Measurements from ENCODE around the gene DLEC1.

DLEC1 gene

GRCh38 chr3:38004415-38005075 is 34.5 kb upstream of the DLEC1 start:
- no peak overlapping the region for H3K4me3 ChIP-seq (ENCODE audit: low read length)
- no peak for TF ChIP-seq ZNF274 (IDR thresholded peaks at IDR 0.05; ENCODE audit: low read depth, low read length)

GRCh38 chr3:38005076-38006020 is 33.7 kb upstream of the DLEC1 start:
- TF ChIP-seq ZNF274 (IDR thresholded peaks at IDR 0.05; ENCODE audit: low read depth, low read length) = no peak
- no peak overlapping the region for H3K4me3 ChIP-seq (ENCODE audit: low read length)

- no peak overlapping the region for H3K4me3 ChIP-seq (ENCODE audit: low read length)
- TF ChIP-seq ZNF274 (IDR thresholded peaks at IDR 0.05; ENCODE audit: low read depth, low read length) = no peak
Measured at GRCh38 chr3:38006031-38006430, 33.0 kb upstream of the DLEC1 start.

GRCh38 chr3:38006445-38006995 is 32.5 kb upstream of the DLEC1 start:
- H3K4me3 ChIP-seq (ENCODE audit: low read length) = no peak overlapping the region
- no peak for TF ChIP-seq ZNF274 (IDR thresholded peaks at IDR 0.05; ENCODE audit: low read depth, low read length)

DNA sequence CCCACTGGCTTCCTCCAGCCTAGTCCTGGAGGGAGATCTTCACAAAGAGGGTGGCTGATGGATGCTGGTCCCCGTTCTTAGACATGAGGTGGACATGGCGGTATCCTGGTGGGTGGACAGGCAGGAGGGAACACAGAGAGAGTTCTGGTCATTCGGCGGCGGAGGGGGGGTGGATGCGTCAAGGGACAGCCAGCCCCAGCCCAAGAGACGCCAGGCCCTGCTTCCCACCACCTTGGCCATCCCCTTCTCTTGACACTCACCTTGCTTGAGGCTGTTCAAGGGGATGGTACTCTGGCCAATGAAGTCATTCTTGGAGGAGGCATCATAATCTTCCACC is 31.3 kb upstream of the DLEC1 start:
- no peak for TF ChIP-seq ZNF274 (IDR thresholded peaks at IDR 0.05; ENCODE audit: low read depth, low read length)
- no peak overlapping the region for H3K4me3 ChIP-seq (ENCODE audit: low read length)

DNA sequence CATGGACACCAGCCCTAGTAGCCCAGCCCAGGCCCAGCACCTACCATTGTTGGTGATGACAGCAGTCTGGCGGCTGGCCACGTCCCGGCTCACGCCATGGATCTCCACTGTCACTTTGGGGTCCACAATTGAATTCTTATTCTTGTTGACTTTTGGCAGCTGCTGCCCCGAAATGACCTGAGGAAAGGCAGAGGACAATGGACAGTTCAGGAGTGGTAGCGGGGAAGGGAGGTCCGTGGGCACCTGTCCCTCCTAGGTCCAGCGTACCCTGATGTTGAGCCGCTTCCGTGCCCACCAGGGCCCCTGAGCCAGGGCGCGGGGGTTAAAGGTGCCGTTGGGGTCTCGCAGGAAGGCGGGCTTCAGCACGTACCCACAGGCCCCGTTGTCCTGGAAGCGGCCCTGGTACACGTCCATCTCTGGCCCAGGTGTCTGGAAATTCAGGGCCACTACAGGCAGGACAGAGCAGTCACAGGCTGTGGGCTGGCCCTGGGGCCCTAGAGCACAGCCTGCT is 30.8 kb upstream of the DLEC1 start:
- H3K4me3 ChIP-seq (ENCODE audit: low read length) = no peak overlapping the region
- no peak for TF ChIP-seq ZNF274 (IDR thresholded peaks at IDR 0.05; ENCODE audit: low read depth, low read length)

GRCh38 chr3:38008971-38009580 is 29.9 kb upstream of the DLEC1 start:
- no peak overlapping the region for H3K4me3 ChIP-seq (ENCODE audit: low read length)
- no peak for TF ChIP-seq ZNF274 (IDR thresholded peaks at IDR 0.05; ENCODE audit: low read depth, low read length)

DNA sequence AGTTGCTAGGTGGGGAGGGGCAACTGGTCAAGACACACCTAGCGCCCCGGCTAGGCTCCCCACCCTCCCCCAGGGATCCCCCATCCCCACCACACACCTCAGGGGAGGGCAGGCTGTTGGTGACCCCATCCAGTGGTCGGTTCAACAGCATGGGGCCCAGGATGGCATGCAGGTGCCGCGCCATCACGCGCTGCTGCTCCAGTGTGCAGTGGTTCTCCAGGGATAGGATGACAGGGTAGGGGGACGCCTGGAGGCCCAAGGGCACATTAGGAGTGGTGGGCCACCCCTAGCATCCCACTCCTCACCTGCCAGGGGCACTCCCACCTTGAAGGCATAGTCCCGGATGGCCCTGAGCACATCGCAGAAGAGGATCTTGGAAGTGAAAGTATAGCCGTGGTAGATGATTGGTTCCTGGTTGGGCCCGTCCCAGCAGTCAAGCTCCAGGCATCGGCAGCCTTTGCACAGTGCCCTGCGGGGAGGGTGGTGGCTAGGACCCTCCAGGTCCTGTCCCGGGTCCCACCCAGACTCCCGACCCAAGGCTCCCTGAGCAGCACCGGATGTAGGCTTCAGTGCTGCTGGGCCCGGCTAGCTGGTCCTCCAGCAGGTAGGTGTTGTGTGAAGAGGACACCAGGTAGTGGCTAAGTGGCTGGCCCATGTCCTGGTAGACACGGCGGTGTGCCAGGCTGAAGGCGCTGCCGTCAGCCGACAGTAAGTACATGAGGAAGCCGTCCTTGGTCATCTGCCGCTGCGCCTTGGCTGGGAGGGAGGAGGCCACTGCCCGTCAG is 29.0 kb upstream of the DLEC1 start:
- no peak for TF ChIP-seq ZNF274 (IDR thresholded peaks at IDR 0.05; ENCODE audit: low read depth, low read length)

DNA sequence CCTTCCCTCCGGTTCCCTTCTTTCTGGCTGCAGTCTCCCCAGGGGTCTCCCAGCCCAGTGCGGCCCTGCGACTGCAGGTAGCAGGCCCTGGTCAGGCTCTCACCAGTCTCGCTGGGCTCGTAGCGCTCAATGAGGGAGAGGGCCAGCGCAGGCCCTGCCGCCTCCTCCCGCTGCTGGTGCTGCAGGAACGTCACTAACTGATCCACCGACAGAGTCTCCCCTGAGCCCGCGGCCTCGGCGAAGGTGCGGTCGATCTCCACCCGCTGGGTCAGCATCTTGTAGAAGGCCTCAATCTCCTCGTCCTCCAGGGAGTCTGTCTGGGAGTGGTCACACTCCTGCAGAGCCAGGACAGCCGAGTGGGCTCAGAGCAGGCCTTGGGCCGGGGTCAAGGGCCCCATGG is 27.9 kb upstream of the DLEC1 start:
- TF ChIP-seq ZNF274 (IDR thresholded peaks at IDR 0.05; ENCODE audit: low read depth, low read length) = no peak
- H3K4me3 ChIP-seq (ENCODE audit: low read length) = no peak overlapping the region

More for the DNA sequence above, 29.0 kb upstream of the DLEC1 start:
- H3K4me3 ChIP-seq (ENCODE audit: low read length) = no peak overlapping the region

- no peak overlapping the region for H3K4me3 ChIP-seq (ENCODE audit: low read length)
- no peak for TF ChIP-seq ZNF274 (IDR thresholded peaks at IDR 0.05; ENCODE audit: low read depth, low read length)
Measured at GRCh38 chr3:38015485-38015884, 23.5 kb upstream of the DLEC1 start.

DNA sequence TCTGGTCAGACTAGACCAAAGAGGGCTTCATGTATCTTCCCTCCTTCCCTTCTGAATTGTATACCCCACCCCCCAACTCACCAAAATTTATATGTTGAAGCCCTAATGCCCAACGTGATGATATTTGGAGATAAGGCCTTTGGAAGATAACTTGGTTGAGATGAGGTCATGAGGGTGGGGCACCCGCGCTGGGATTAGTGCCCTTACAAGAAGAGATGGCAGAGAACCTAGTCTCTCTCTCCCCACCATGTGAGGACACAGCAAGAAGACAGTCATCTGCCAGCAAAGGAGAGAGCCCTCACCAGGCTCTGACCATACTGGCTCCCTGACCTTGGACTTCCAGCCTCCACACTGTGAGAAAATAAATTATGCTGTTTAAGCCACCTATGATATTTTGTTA is 23.0 kb upstream of the DLEC1 start:
- no peak for TF ChIP-seq ZNF274 (IDR thresholded peaks at IDR 0.05; ENCODE audit: low read depth, low read length)
- no peak overlapping the region for H3K4me3 ChIP-seq (ENCODE audit: low read length)

GRCh38 chr3:38016410-38016809 is 22.6 kb upstream of the DLEC1 start:
- no peak overlapping the region for H3K4me3 ChIP-seq (ENCODE audit: low read length)
- no peak for TF ChIP-seq ZNF274 (IDR thresholded peaks at IDR 0.05; ENCODE audit: low read depth, low read length)

- TF ChIP-seq ZNF274 (IDR thresholded peaks at IDR 0.05; ENCODE audit: low read depth, low read length) = no peak
- H3K4me3 ChIP-seq (ENCODE audit: low read length) = no peak overlapping the region
Measured at GRCh38 chr3:38016847-38017444, 22.1 kb upstream of the DLEC1 start.

All from GM08714 (cell line).